ENCODE measurements around the gene GMDS.

GMDS gene

DNA sequence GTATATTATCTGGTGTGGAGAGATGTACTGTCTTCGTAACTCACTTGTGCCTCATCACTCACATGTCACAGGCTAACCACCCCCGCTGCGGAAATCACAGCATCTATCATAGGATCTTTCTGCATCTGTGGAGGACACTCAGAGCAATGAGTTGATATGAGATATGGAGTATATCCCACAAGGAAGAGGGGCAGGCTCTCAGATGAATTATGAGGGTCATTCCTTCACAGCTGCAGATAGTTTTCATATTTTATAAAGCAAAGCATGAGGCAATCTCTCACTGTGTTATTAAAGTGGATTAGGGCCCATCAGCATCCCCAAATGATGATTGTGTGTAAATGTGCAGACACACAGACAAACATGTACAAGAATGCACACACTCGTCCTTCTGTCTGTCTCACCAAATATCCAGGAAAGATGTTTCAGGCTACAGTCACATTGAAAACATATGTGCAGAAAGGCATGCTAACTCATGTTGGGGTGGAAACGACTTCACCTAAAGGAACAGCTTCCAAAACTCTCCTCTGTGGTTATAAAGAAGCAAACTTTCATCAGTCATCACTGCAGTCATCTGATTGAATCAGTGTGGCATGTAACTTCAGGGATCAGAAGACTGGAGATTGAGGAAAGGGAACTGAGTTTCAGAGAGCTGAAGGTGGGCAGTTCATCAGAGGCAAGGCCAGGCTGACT is 471.0 kb downstream of the GMDS start:
- TF ChIP-seq, protein P1, sequence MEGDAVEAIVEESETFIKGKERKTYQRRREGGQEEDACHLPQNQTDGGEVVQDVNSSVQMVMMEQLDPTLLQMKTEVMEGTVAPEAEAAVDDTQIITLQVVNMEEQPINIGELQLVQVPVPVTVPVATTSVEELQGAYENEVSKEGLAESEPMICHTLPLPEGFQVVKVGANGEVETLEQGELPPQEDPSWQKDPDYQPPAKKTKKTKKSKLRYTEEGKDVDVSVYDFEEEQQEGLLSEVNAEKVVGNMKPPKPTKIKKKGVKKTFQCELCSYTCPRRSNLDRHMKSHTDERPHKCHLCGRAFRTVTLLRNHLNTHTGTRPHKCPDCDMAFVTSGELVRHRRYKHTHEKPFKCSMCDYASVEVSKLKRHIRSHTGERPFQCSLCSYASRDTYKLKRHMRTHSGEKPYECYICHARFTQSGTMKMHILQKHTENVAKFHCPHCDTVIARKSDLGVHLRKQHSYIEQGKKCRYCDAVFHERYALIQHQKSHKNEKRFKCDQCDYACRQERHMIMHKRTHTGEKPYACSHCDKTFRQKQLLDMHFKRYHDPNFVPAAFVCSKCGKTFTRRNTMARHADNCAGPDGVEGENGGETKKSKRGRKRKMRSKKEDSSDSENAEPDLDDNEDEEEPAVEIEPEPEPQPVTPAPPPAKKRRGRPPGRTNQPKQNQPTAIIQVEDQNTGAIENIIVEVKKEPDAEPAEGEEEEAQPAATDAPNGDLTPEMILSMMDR (conservative IDR thresholded peaks at IDR 0.05; ENCODE audit: low read depth), result no peak
- no peak for DNase-seq (ENCODE audit: low spot score)
- no peak overlapping the region for H3K27ac ChIP-seq
- CTCF ChIA-PET, result interaction anchor here (0.5 kb wide), 1 partner anchor 15 kb away, joined by 7 read pairs; no protein-coding TSS in a partner anchor
- POLR2A ChIA-PET (ENCODE audit: low non-redundant PET), result no interaction called here

DNA sequence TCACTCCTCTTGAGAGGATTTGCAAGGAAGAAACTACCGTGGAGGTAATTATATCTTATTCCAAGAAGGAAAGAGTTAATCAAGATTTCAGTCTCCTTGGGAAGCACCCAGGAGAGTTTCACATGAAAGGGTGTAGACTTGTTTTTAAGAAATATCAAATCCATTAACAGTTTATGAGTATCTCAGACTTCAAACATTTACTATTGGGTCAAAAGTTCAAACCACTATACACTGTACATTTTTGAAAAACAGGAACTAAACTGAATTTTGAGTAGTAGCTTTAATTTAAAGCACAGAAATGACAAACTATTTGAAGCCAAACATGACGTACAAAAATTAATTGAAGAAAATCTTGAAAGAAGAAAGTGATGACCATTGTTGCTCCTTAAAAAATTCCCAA is 471.7 kb downstream of the GMDS start:
- ChIA-PET POLR2A (ENCODE audit: low non-redundant PET) (no interaction called here), CTCF (interaction anchor here (0.5 kb wide), 1 partner anchor 15 kb away, joined by 7 read pairs; no protein-coding TSS in a partner anchor)
- no peak for DNase-seq (ENCODE audit: low spot score)
- TF ChIP-seq, protein P1 (conservative IDR thresholded peaks at IDR 0.05; ENCODE audit: low read depth), result no peak
- no peak overlapping the region for H3K27ac ChIP-seq

DNA sequence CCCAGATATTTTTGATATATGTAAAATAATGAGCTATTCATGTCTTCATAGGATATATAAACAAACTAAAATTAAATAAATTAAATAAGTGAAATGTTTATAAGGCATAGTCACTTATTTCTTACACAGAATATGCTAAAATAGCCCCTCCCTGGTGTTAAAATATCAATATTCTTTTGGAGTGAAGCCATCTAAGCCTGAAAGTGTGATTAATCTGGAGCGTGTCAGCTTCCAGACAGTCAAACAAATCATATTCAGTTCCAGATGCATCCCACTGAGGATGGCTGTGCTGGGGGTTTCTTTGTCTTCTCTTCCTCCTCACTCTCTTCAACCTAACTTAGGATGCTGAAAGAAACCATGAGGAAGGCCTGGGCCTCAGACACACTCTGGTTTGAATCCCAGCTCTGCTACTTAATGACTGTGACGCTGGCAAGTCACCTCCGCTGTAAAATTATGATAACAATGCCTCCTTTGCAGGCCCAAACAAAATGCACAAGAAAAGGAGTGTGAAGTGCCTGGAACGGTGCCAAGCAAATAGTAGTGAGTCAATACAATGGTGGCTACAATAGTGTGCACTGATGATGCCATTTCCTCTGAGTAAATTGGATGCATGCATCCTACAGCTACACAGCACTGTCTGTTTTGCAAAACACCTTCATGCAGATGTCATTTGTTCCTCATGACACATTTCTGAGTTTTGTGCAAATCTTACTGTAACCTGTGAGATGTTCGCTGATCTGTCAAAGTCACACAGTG is 474.3 kb downstream of the GMDS start:
- ChIA-PET POLR2A (ENCODE audit: low non-redundant PET) (no interaction called here), CTCF (interaction anchor here (0.6 kb wide), 1 partner anchor 54 kb away, joined by 3 read pairs; no protein-coding TSS in a partner anchor)
- DNase-seq (ENCODE audit: low spot score), result peak; percentile 46
- no peak overlapping the region for H3K27ac ChIP-seq
- TF ChIP-seq, protein P1 (conservative IDR thresholded peaks at IDR 0.05; ENCODE audit: low read depth), result no peak

DNA sequence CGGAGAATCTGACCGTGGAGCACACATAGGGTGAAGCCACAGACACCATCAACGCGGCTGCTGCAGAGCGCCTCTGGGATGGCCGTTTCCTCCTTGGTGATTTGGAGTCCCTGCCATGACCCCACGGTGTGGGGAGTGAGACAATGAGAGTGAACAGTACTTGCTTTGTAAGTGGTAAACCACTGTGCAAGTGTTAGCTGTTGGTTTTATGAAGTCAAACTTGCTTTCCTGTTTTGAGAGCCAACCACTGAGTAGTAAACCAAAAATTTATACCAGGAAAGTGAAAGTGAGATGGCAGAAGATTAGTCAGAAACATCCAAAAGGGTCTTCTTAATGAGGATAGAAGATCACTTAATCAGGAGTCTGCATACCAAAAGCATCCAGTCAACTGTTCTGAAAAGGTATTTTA is 475.0 kb downstream of the GMDS start:
- DNase-seq (ENCODE audit: low spot score), result no peak
- CTCF ChIA-PET, result no interaction called here
- TF ChIP-seq, protein P1 (conservative IDR thresholded peaks at IDR 0.05; ENCODE audit: low read depth), result no peak
- POLR2A ChIA-PET (ENCODE audit: low non-redundant PET), result no interaction called here
- no peak overlapping the region for H3K27ac ChIP-seq

DNA sequence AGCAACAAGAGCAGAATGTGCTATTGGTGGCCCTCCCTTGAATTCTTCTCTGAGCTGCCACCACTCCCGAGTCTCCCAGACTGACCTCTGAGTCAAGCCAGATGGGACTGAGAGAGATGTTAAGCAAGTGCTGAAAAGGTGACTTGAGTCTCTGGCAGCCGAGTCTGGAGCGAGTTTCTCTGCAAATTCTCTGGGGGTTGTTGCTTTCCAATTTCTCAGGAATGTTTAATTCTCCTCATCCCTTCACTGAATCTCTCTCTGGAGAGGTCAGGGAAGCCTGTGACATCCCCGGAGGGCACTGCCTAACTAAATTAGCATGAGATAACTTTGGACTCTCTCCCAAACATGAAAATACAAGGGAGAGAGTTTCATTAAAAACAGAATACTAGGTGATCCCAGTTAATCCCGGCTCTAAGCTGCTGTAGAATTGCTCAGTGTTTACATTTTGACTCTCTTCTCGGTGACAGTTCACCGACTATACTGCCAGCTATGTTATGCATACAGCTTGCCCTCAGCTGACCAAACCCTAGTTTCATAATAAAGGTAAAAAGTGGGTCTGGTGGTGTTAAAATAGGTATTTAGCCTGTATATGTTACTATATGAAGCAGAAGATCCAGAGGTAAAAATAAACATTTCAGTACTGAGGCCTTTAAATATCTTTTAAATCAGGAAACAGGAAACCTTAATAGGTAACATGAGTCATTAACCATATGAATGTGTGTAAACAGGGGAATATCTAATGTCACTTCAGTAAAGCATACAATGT is 477.7 kb downstream of the GMDS start:
- POLR2A ChIA-PET (ENCODE audit: low non-redundant PET), result no interaction called here
- no peak for DNase-seq (ENCODE audit: low spot score)
- TF ChIP-seq, protein P1 (conservative IDR thresholded peaks at IDR 0.05; ENCODE audit: low read depth), result no peak
- no peak overlapping the region for H3K27ac ChIP-seq
- CTCF ChIA-PET, result no interaction called here

DNA sequence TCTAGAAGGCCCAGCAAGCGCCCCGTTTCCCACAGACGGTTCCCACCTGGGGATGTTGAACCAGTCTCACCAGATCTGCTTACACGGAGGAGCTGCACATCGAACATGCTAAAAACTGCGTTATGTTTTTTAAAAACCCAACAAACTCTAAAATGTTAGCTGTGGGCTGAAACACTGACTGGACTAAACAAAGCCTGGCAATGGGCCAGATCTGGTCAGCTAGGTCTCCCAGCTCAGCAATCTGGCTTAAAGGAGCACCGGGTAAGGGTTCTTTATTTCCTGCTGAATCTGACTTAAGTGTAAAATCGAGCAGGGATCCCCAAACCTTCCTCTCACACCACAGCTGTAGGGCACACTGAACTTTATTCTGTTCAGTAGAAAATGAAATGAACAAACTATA is 478.8 kb downstream of the GMDS start:
- no peak for DNase-seq (ENCODE audit: low spot score)
- ChIA-PET POLR2A (ENCODE audit: low non-redundant PET) (no interaction called here), CTCF (no interaction called here)
- TF ChIP-seq, protein P1 (conservative IDR thresholded peaks at IDR 0.05; ENCODE audit: low read depth), result no peak
- H3K27ac ChIP-seq, result no peak overlapping the region

Measured in RWPE1 (cell line).